Measurements from ENCODE around the gene PER1. TPM values are rescaled to one million over a fixed set of nuclear protein-coding genes. Genes with fewer than 3 reads are reported as not detected.
"Not testable (repeated sequence)": the region's sequence is repeated elsewhere in the genome, so short reads cannot be mapped to it uniquely, and the experiment has no call there.

Gene PER1
- total RNA-seq, 1 donor from 2014 or later = 30.0 TPM

DNA sequence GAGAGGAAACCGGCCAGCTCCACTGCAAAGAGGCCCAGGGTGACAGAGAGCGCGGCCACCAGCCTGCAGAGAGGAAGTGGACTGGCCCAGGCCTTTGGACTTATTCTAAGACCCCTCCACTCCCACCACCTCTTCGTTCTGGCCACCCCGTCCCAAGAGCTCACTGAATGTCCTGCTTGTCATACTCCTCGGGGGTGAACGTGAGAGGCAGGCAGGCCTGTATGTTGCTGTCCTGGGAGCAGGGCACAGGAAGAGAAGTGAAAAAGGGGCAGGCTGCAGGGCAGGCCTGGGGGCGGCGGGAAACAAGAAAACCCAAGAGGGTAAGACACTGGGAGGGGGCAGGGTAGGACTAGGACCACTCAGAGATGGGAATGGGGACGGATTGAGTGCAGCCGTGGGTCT is 23.6 kb upstream of the PER1 start:
- Mint-ChIP-seq H3K27ac (ENCODE audit: unreplicated experiment) (peak overlapping the region; percentile 89), H3K4me1 (ENCODE audit: unreplicated experiment) (peaks cover 33% of the 10 kb centered on the region), H3K27me3 (ENCODE audit: unreplicated experiment) (peaks cover 15% of the 10 kb centered on the region)

DNA sequence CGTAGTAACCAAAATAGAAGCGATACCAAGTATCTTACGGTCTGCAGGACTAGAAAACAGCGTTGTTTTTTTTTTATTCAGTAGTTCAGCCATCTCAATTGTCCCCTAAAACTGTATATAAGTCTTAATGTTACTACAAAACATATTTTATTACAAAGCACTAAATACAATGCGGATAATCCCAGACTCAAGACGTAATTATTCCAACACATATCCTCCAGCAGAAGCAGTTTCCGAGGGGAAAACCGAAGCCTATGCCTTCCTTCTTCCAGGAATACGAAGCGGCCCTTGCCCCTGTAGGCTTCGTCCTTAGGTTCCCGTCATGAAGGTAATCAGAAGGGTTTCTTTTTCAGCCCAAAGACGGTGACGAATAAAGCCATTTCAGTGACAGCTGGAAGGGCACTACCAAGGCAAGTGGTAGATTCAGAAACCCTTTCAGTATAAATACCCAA is 21.7 kb upstream of the PER1 start:
- H3K9me3 Mint-ChIP-seq (ENCODE audit: unreplicated experiment) = no peaks in the 10 kb centered on the region
- TF ChIP-seq, protein P1, sequence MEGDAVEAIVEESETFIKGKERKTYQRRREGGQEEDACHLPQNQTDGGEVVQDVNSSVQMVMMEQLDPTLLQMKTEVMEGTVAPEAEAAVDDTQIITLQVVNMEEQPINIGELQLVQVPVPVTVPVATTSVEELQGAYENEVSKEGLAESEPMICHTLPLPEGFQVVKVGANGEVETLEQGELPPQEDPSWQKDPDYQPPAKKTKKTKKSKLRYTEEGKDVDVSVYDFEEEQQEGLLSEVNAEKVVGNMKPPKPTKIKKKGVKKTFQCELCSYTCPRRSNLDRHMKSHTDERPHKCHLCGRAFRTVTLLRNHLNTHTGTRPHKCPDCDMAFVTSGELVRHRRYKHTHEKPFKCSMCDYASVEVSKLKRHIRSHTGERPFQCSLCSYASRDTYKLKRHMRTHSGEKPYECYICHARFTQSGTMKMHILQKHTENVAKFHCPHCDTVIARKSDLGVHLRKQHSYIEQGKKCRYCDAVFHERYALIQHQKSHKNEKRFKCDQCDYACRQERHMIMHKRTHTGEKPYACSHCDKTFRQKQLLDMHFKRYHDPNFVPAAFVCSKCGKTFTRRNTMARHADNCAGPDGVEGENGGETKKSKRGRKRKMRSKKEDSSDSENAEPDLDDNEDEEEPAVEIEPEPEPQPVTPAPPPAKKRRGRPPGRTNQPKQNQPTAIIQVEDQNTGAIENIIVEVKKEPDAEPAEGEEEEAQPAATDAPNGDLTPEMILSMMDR (IDR thresholded peaks at IDR 0.05; ENCODE audit: unreplicated experiment) = no peak
- no peak for DNase-seq (ENCODE audit: low spot score)
- no peaks in the 10 kb centered on the region for H3K36me3 Mint-ChIP-seq (ENCODE audit: low read depth, unreplicated experiment)
- peak overlapping the region; percentile 99 for H3K27ac Mint-ChIP-seq (ENCODE audit: unreplicated experiment)
- H3K27me3 Mint-ChIP-seq (ENCODE audit: unreplicated experiment) = peaks cover 15% of the 10 kb centered on the region
- peaks cover 32% of the 10 kb centered on the region for H3K4me1 Mint-ChIP-seq (ENCODE audit: unreplicated experiment)
- H3K4me3 Mint-ChIP-seq (ENCODE audit: unreplicated experiment) = peak overlapping the region; percentile 87

More for the DNA sequence above, 23.6 kb upstream of the PER1 start:
- peak overlapping the region; percentile 94 for H3K4me3 Mint-ChIP-seq (ENCODE audit: unreplicated experiment)
- no peaks in the 10 kb centered on the region for H3K36me3 Mint-ChIP-seq (ENCODE audit: low read depth, unreplicated experiment)
- no peak for DNase-seq (ENCODE audit: low spot score)
- H3K9me3 Mint-ChIP-seq (ENCODE audit: unreplicated experiment) = no peaks in the 10 kb centered on the region
- TF ChIP-seq, protein P1 (IDR thresholded peaks at IDR 0.05; ENCODE audit: unreplicated experiment) = no peak

DNA sequence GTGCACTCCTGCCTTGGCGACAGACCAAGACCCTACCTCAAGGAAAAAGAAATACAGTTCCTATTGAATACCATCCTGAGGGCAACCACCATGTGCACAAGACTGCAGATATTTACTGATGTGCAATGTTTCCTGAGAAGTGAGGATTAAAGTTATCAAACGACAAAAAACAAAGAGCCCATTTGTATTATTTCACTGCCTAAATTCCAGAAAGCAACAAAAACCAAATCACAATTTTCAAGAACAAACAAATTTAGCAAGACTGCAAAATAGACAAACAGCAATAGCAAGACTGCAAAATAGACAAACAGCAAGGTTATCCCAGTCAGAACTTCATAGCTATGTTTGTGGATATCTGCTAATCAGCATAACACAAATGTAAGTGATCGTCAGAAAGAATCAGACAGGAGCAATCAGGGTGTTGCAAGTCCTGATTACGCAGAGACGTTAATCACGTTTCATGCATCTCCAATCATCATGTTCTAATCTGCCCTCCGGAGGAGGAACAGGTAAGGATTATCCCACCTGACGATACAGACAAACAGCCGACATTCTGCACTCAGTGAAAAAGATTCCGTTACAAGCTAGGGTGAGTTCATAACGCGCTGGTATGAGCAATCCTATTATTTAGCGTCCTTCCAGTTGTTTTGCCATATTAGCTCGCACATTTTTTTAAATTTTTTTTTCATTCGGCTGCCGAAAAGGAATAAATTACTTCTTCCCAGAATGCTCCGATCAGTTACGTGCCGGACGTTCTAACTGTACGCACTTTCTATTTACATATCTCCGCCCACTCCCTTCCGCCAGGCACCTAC is 21.1 kb upstream of the PER1 start:
- peak; percentile 57 for DNase-seq (ENCODE audit: low spot score)

DNA sequence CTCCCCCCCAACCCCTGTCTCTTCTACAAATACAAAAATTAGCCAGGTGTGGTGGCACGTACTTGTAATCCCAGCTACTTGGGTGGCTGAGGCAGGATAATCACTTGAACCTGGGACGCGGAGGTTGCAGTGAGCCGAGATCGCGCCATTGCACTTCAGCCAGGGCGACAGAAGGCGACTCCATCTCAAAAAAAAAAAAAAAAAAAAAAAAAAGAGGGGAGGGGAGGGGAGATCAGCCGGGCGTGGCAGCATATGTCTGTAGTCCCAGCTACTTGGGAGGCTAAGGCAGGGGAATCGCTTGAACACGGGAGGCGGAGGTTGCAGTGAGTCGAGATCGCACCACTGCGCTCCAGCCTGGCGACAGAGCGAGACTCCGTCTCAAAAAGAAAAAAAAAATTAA is 18.0 kb upstream of the PER1 start:
- not testable (repeated sequence) for H3K9me3 Mint-ChIP-seq (ENCODE audit: unreplicated experiment); DNase-seq (ENCODE audit: low spot score); H3K4me3 Mint-ChIP-seq (ENCODE audit: unreplicated experiment); H3K36me3 Mint-ChIP-seq (ENCODE audit: low read depth, unreplicated experiment); H3K27ac Mint-ChIP-seq (ENCODE audit: unreplicated experiment)
- Mint-ChIP-seq H3K27me3 (ENCODE audit: unreplicated experiment) (peaks cover 14% of the 10 kb centered on the region), H3K4me1 (ENCODE audit: unreplicated experiment) (peaks cover 16% of the 10 kb centered on the region)

More for the DNA sequence above, 21.1 kb upstream of the PER1 start:
- Mint-ChIP-seq H3K4me1 (ENCODE audit: unreplicated experiment) (peaks cover 32% of the 10 kb centered on the region), H3K36me3 (ENCODE audit: low read depth, unreplicated experiment) (no peaks in the 10 kb centered on the region), H3K9me3 (ENCODE audit: unreplicated experiment) (no peaks in the 10 kb centered on the region), H3K27ac (ENCODE audit: unreplicated experiment) (peak overlapping the region; percentile 99), H3K4me3 (ENCODE audit: unreplicated experiment) (peak overlapping the region; percentile 87), H3K27me3 (ENCODE audit: unreplicated experiment) (peaks cover 17% of the 10 kb centered on the region)
- TF ChIP-seq, protein P1 (IDR thresholded peaks at IDR 0.05; ENCODE audit: unreplicated experiment) = no peak

DNA sequence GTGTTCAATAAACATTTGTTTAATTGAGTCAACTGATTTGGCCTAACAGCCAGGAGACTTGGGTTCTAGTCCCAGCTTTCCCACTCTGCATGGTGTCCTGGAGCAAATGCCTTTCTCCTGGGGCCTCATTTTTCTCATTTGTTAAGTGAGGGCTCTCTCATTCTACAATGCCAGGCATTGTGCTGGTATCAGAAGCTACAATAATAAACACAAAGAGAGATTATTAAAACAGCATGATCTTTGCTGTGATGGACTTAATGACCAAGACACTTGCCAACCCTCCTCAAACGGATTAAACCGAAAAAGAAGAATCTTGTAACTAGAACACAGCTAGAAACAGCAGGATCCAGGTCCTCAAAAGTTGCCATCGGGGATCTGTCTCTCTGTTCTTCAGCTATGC is 15.3 kb upstream of the PER1 start:
- TF ChIP-seq, protein P1 (IDR thresholded peaks at IDR 0.05; ENCODE audit: unreplicated experiment) = no peak
- Mint-ChIP-seq H3K4me1 (ENCODE audit: unreplicated experiment) (peaks cover 18% of the 10 kb centered on the region), H3K9me3 (ENCODE audit: unreplicated experiment) (no peaks in the 10 kb centered on the region), H3K27ac (ENCODE audit: unreplicated experiment) (no peak overlapping the region), H3K27me3 (ENCODE audit: unreplicated experiment) (peaks cover 11% of the 10 kb centered on the region), H3K36me3 (ENCODE audit: low read depth, unreplicated experiment) (no peaks in the 10 kb centered on the region), H3K4me3 (ENCODE audit: unreplicated experiment) (no peak overlapping the region)
- no peak for DNase-seq (ENCODE audit: low spot score)
